H1 (cell line): ENCODE data around the gene SELENOK. TPM values are rescaled to one million over a fixed set of nuclear protein-coding genes. Genes with fewer than 3 reads are reported as not detected.

Source experiments
- CTCF ChIA-PET: fragments of 300-600 bp; sonication (Branson Sonifier 250); formaldehyde crosslinking; loops from one replicate; lab custom pipeline; 2021; ENCODE audit not compliant: partially characterized antibody; lab: Charles Lee
- POLR2A ChIA-PET: fragments of 300-600 bp; sonication (Branson Sonifier 250); formaldehyde crosslinking; loops from one replicate; lab custom pipeline; 2021; ENCODE audit warnings: inconsistent platforms; ENCODE audit not compliant: partially characterized antibody; lab: Charles Lee
- DNase-seq, 2 experiments: peaks; one replicate each; pipeline versions ENCODE4 v3.0.0 to v3.0.0-alpha.2; 2010 to 2022; ENCODE audit warnings: low spot score in 2 of 2, low read depth in 1 of 2, mixed read lengths in 1 of 2
- FAIRE-seq: peaks from 2 replicates; lab custom pipeline; 2011; peaks lifted over from hg19 to GRCh38; lab: Jason Lieb, UNC
- H2AFZ ChIP-seq: 2 replicates; pipeline ENCODE4 v1.8.1; 2012; ENCODE audit warnings: low read length, inconsistent platforms
- H2AK5ac ChIP-seq: 2 replicates; pipeline ENCODE4 v1.6.1; 2013; ENCODE audit warnings: low read depth, low read length
- H2BK120ac ChIP-seq: replicated peaks from 2 replicates; pipeline ENCODE3; 2013; ENCODE audit warnings: low read depth, low read length, inconsistent platforms
- H2BK12ac ChIP-seq: 2 replicates; pipeline ENCODE4 v1.6.1; 2013; ENCODE audit warnings: low read depth, low read length
- H2BK15ac ChIP-seq: 2 replicates; pipeline ENCODE4 v1.6.1; 2013; ENCODE audit warnings: low read length
- H2BK20ac ChIP-seq: 2 replicates; pipeline ENCODE4 v1.6.1; 2013; ENCODE audit warnings: low read length
- H2BK5ac ChIP-seq: 2 replicates; pipeline ENCODE4 v1.6.1; 2013; ENCODE audit warnings: low read depth, low read length
- H3K14ac ChIP-seq: 2 replicates; pipeline ENCODE4 v1.6.1; 2013; ENCODE audit warnings: inconsistent platforms; ENCODE audit not compliant: insufficient read length
- H3K18ac ChIP-seq: 2 replicates; pipeline ENCODE4 v1.6.1; 2013; ENCODE audit warnings: low read length; ENCODE audit errors: extremely low read depth
- H3K23ac ChIP-seq: 2 replicates; pipeline ENCODE4 v1.6.1; 2013; ENCODE audit warnings: inconsistent platforms; ENCODE audit not compliant: insufficient read length
- H3K23me2 ChIP-seq: 2 replicates; pipeline ENCODE4 v1.6.1; 2013; ENCODE audit warnings: low read depth, low read length
- H3K27ac ChIP-seq: 2 replicates; pipeline ENCODE4 v1.6.1; 2011; ENCODE audit warnings: low read depth, low read length, inconsistent platforms
- H3K27me3 ChIP-seq, 4 experiments: replicated peaks in 1 of 4; 1 replicate in 1 of 4; 2 replicates in 3 of 4; pipeline versions ENCODE4 v1.6.1 to v1.8.1; 2011 to 2013; ENCODE audit warnings: low read length in 3 of 4, mild to moderate bottlenecking in 3 of 4, inconsistent platforms in 2 of 4, mixed read lengths in 2 of 4, moderate library complexity in 1 of 4; ENCODE audit not compliant: control insufficient read depth in 3 of 4, insufficient read depth in 3 of 4; ENCODE audit errors: extremely low read depth in 1 of 4
- H3K36me3 ChIP-seq, 4 experiments: 2 replicates each; pipeline versions ENCODE4 v1.6.1 to v1.8.1; 2011 to 2013; ENCODE audit warnings: mild to moderate bottlenecking in 4 of 4, low read length in 3 of 4, moderate library complexity in 2 of 4, control low read depth in 1 of 4, inconsistent platforms in 1 of 4; ENCODE audit not compliant: insufficient read depth in 4 of 4, control insufficient read depth in 2 of 4
- H3K4ac ChIP-seq: replicated peaks from 2 replicates; pipeline ENCODE3; 2013; ENCODE audit warnings: low read length, low read depth, mixed read lengths, inconsistent platforms; ENCODE audit not compliant: insufficient read length
- H3K4me1 ChIP-seq, 4 experiments: replicated peaks in 1 of 4; 1 replicate in 1 of 4; 2 replicates in 3 of 4; pipeline versions ENCODE4 v1.6.1 to v1.8.1; 2011 to 2013; ENCODE audit warnings: low read length in 3 of 4, inconsistent platforms in 2 of 4, mixed read lengths in 1 of 4; ENCODE audit not compliant: insufficient read depth in 4 of 4, control insufficient read depth in 3 of 4
- H3K4me2 ChIP-seq, 2 experiments: 2 replicates each; pipeline versions ENCODE4 v1.6.1 to v1.8.1; 2011 to 2013; ENCODE audit warnings: low read depth in 2 of 2, low read length in 2 of 2, control low read depth in 1 of 2, inconsistent platforms in 1 of 2, mild to moderate bottlenecking in 1 of 2; ENCODE audit not compliant: insufficient read depth in 1 of 2
- H3K4me3 ChIP-seq, 4 experiments: fragments of 200-600, 300-600 bp in 1 of 4; sonication (generic), shearing (Covaris generic), sonication (Bioruptor Twin) in 1 of 4; 2 replicates each; pipeline versions ENCODE4 v1.5.1 to v1.8.1; 2011 to 2016; ENCODE audit warnings: low read length in 4 of 4, low read depth in 3 of 4, control low read depth in 2 of 4, inconsistent platforms in 2 of 4, mild to moderate bottlenecking in 2 of 4, mixed read lengths in 1 of 4, moderate library complexity in 1 of 4; ENCODE audit not compliant: insufficient read depth in 2 of 4; ENCODE audit errors: extremely low read depth in 1 of 4
- H3K56ac ChIP-seq: replicated peaks from 2 replicates; pipeline ENCODE3; 2013; ENCODE audit warnings: low read depth, mild to moderate bottlenecking, mixed read lengths, low read length, inconsistent platforms; ENCODE audit not compliant: insufficient read length
- H3K79me1 ChIP-seq: 2 replicates; pipeline ENCODE4 v1.6.1; 2013; ENCODE audit warnings: low read depth, low read length, control low read depth
- H3K79me2 ChIP-seq, 2 experiments: 2 replicates each; pipeline versions ENCODE4 v1.6.1 to v1.8.1; 2012 to 2013; ENCODE audit warnings: low read length in 2 of 2, mild to moderate bottlenecking in 2 of 2, inconsistent platforms in 1 of 2; ENCODE audit not compliant: insufficient read depth in 2 of 2, control insufficient read depth in 1 of 2
- H3K9ac ChIP-seq, 4 experiments: replicated peaks in 1 of 4; 1 replicate in 1 of 4; 2 replicates in 3 of 4; pipeline versions ENCODE4 v1.6.1 to v1.8.1; 2011 to 2013; ENCODE audit warnings: low read depth in 3 of 4, low read length in 3 of 4, control low read depth in 2 of 4, mild to moderate bottlenecking in 2 of 4, moderate library complexity in 2 of 4, inconsistent platforms in 1 of 4; ENCODE audit errors: extremely low read depth in 1 of 4
- H3K9me3 ChIP-seq, 2 experiments: 2 replicates each; pipeline versions ENCODE4 v1.6.1 to v1.8.1; 2012 to 2013; ENCODE audit warnings: mild to moderate bottlenecking in 2 of 2, moderate library complexity in 2 of 2, control low read depth in 1 of 2, inconsistent platforms in 1 of 2, low read depth in 1 of 2, low read length in 1 of 2, mixed read lengths in 1 of 2; ENCODE audit not compliant: insufficient read depth in 2 of 2
- H4K20me1 ChIP-seq, 2 experiments: replicated peaks in 1 of 2; 2 replicates each; pipeline versions ENCODE3 to v1.8.1; 2011 to 2013; ENCODE audit warnings: inconsistent platforms in 2 of 2, low read length in 2 of 2, mild to moderate bottlenecking in 1 of 2; ENCODE audit not compliant: insufficient read depth in 2 of 2, control insufficient read depth in 1 of 2
- H4K5ac ChIP-seq: 2 replicates; pipeline ENCODE4 v1.6.1; 2013; ENCODE audit warnings: low read length, low read depth, mixed read lengths, inconsistent platforms; ENCODE audit not compliant: insufficient read length
- H4K8ac ChIP-seq: 2 replicates; pipeline ENCODE4 v1.8.0; 2013; ENCODE audit warnings: mild to moderate bottlenecking, moderate library complexity, low read length, inconsistent platforms; ENCODE audit not compliant: insufficient read depth; ENCODE audit errors: extremely low read depth
- H4K91ac ChIP-seq: replicated peaks from 2 replicates; pipeline ENCODE3; 2013; ENCODE audit warnings: low read length, mixed read lengths, inconsistent platforms; ENCODE audit not compliant: insufficient read length
- CBX8 ChIP-seq: fragments of 300-800, 300-1000 bp; sonication (generic); IDR thresholded peaks from 2 replicates; pipeline ENCODE4 v1.7.1; 2016; ENCODE audit warnings: low read depth, low read length, borderline replicate concordance
- CREB1 ChIP-seq: IDR thresholded peaks from 2 replicates; pipeline ENCODE4 v1.6.1; 2012; ENCODE audit warnings: inconsistent platforms
- CTBP2 ChIP-seq: IDR thresholded peaks from 2 replicates; pipeline ENCODE4 v1.7.0; 2011; ENCODE audit warnings: borderline replicate concordance, mild to moderate bottlenecking, moderate library complexity, mixed read lengths, low read length; ENCODE audit not compliant: insufficient read depth, insufficient read length
- KDM1A ChIP-seq: fragments of 200-600, 300-600 bp; sonication (generic); IDR thresholded peaks from 2 replicates; pipeline ENCODE4 v1.7.1; 2016; ENCODE audit warnings: mild to moderate bottlenecking, low read length, borderline replicate concordance
- SP2 ChIP-seq: IDR thresholded peaks from 2 replicates; pipeline ENCODE4 v1.6.1; 2012; ENCODE audit warnings: mild to moderate bottlenecking, low read length, inconsistent platforms
- SRF ChIP-seq: IDR thresholded peaks from 2 replicates; pipeline ENCODE4 v1.6.1; 2011; ENCODE audit warnings: mild to moderate bottlenecking, low read depth, low read length, moderate library complexity
- WGBS, 2 experiments: shearing (Covaris generic) in 1 of 2; methylation state at CpG; one replicate each; pipeline versions ENCODE4 v1.1.6 to v1.1.7; 2013 to 2015; ENCODE audit warnings: low lambda C conversion rate in 2 of 2, mixed read lengths in 2 of 2, inconsistent platforms in 1 of 2, low coverage in 1 of 2, missing lambda C conversion rate in 1 of 2; ENCODE audit not compliant: insufficient replicate concordance in 2 of 2, insufficient coverage in 1 of 2, insufficient read length in 1 of 2; ENCODE audit errors: extremely low coverage in 1 of 2, missing lambda C conversion rate in 1 of 2; 5-methylcytosine and 5-hydroxymethylcytosine counted together
- long read RNA-seq, 2 experiments: library from RNA in 1 of 2; library from capped mRNA in 1 of 2; stranded (forward); transcript quantifications; one replicate each; pipeline ENCODE4 v2.0.0, GENCODE V29; 2021; ENCODE audit warnings: inconsistent platforms in 1 of 2
- polyA minus RNA-seq, 3 experiments: library from RNA; depleted of rRNA, polyadenylated mRNA; stranded (reverse); fragments of >200 nt; gene quantifications; 1 replicate in 2 of 3; 2 replicates in 1 of 3; pipeline ENCODE4 v1.2.3, GENCODE V29; 2011
- polyA plus RNA-seq, 7 experiments: library from polyadenylated mRNA; depleted of rRNA in 3 of 7; stranded (reverse) in 5 of 7; unstranded in 2 of 7; fragments of >200 nt in 5 of 7; fragments of 200-250 nt in 2 of 7; gene quantifications; 1 replicate in 5 of 7; 2 replicates in 1 of 7; 4 replicates in 1 of 7; pipeline versions ENCODE4 v1.2.1 to v1.2.3, GENCODE V29; 2011 to 2013; ENCODE audit warnings: missing spikeins in 2 of 7, mixed read lengths in 2 of 7
- total RNA-seq: library from RNA; stranded (reverse); fragmentation: NEBNext Ultra II Directional; extraction: Animal tissue kit (Norgen Biotek cat#: 25700); gene quantifications from 2 replicates; pipeline ENCODE4 v1.2.1, GENCODE V29; 2021
- TF ChIP-seq, protein P1 (sequence below): IDR thresholded peaks from 2 replicates; pipeline ENCODE4 v1.6.1; 2011; ENCODE audit warnings: low read length, improper control_type of control experiment

The SELENOK gene
- 32.5 and 40.2 TPM in 2 replicates for total RNA-seq
- polyA plus RNA-seq (2011; rRNA removed) = 12.6 and 26.9 TPM in 2 replicates
- polyA plus RNA-seq (2011; cell fraction: cytosol; rRNA removed) = 35.4 TPM
- 9.4 TPM for polyA plus RNA-seq (2011; cell fraction: nucleus; rRNA removed)
- 31.6 to 58.1 TPM (median 37.3 TPM) in 4 replicates for polyA plus RNA-seq (2012, experiment 1 of 2)
- 68.3 TPM for polyA plus RNA-seq (2012, experiment 2 of 2)
- 50.8 TPM for polyA plus RNA-seq (2013, experiment 1 of 2)
- 58.0 TPM for polyA plus RNA-seq (2013, experiment 2 of 2)
- polyA minus RNA-seq (2011; rRNA and poly(A)+ RNA removed) = 9.3 and 13.0 TPM in 2 replicates
- 7.3 TPM for polyA minus RNA-seq (2011; cell fraction: cytosol; rRNA and poly(A)+ RNA removed)
- 9.6 TPM for polyA minus RNA-seq (2011; cell fraction: nucleus; rRNA and poly(A)+ RNA removed)
- long read RNA-seq, experiment 1, transcript SELENOK-204 (5 exons, 1,633 nt) = major isoform, 40 of 55 reads
- long read RNA-seq, experiment 1, partial matches to known transcripts = 6 of 55 reads
- long read RNA-seq, experiment 1, other reads (novel, unspliced or antisense) = 9 of 55 reads
- long read RNA-seq, experiment 2, transcript SELENOK-204 (5 exons, 1,633 nt) = major isoform, 57 of 60 reads
- long read RNA-seq, experiment 2, partial matches to known transcripts = 0 of 60 reads
- long read RNA-seq, experiment 2, other reads (novel, unspliced or antisense) = 3 of 60 reads

DNA sequence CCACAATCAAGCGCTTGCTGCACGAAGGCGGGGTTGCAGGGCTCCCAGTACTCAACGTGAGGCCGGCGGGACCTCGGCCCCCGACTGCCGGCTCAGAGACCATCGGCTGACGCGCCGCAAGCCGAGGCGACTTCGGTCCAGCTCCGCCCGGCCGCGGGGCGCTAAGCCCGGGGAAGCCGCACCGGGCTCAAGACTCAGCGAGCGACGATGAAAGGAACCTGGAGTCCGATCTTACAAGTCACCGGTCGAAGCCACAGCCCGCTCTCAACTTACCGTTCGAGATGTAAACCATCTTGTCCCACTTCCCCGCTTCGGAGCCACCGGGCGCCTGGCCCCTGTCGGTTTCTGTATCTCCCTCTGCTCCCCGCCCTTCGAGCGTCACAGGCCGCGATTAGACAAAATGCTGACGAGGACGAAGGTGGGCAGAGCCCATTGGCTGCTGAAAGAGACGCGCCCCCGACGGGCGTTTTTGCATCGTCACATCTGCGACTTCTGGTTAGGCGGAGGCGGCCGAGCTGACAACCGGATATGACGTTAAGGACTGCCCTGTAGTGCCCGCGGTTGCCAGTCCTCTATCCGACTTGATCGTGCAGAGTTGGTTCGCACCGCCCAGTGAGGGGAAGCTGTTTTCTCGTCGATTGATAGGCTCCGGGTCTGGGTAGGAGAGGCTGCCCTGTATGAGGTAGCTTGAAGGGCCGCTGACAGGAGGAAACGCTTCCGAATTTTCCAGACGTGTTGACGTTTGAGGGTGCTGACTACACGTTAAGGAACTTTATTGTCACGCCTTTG, at the start of gene SELENOK:
SELENOK (minus strand) TSS at position 363 of the 789 bp plus-strand sequence.
- CTCF ChIA-PET = no interaction called here
- FAIRE-seq = peak; percentile 92
- H4K8ac ChIP-seq = peak within 1 kb of the TSS; percentile 98; the same call in 1 of the 2 replicates
- TF ChIP-seq, protein P1, sequence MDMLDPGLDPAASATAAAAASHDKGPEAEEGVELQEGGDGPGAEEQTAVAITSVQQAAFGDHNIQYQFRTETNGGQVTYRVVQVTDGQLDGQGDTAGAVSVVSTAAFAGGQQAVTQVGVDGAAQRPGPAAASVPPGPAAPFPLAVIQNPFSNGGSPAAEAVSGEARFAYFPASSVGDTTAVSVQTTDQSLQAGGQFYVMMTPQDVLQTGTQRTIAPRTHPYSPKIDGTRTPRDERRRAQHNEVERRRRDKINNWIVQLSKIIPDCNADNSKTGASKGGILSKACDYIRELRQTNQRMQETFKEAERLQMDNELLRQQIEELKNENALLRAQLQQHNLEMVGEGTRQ = no peak
- TF ChIP-seq SRF (peak; percentile 45; the same call in 1 of the 2 replicates), CBX8 (no peak), CREB1 (peak; percentile 97), CTBP2 (no peak), KDM1A (no peak), SP2 (no peak)

More for the DNA sequence above, at the start of gene SELENOK:
- Histone ChIP-seq H3K23me2 (0 out of 2 replicates have a peak, but pooled peaks cover 3% of the 10 kb centered on the region), H3K79me2 (peaks cover 0 to 37% of the 10 kb centered on the region in 2 experiments; a peak in 3 of 4 replicates), H3K27me3 (peaks cover 0 to 8% (median 1%) of the 10 kb centered on the region in 4 experiments; a peak in 2 of 7 replicates), H4K91ac (no peak within 1 kb of the TSS), H3K9ac (peak within 1 kb of the TSS; percentile 64 to 97 (median 88)), H2BK12ac (peak within 1 kb of the TSS; percentile 41; the same call in 1 of the 2 replicates), H3K36me3 (peaks cover 0 to 8% (median 3%) of the 10 kb centered on the region in 4 experiments; a peak in 3 of 8 replicates), H3K4me2 (peak within 1 kb of the TSS; percentile 74 to 86), H2BK5ac (peak within 1 kb of the TSS; percentile 56; the same call in 1 of the 2 replicates), H3K4me1 (peaks cover 0 to 4% (median 2%) of the 10 kb centered on the region in 4 experiments; a peak in 3 of 7 replicates), H3K14ac (no peak within 1 kb of the TSS), H3K23ac (no peak within 1 kb of the TSS), H3K9me3 (no peaks in the 10 kb centered on the region), H3K4me3 (peak within 1 kb of the TSS; percentile 80 to 94 (median 90)), H3K27ac (peak within 1 kb of the TSS; percentile 85), H2BK20ac (no peak within 1 kb of the TSS), H3K56ac (no peak within 1 kb of the TSS), H3K18ac (no peak within 1 kb of the TSS), H2BK15ac (no peak within 1 kb of the TSS), H2AK5ac (no peak within 1 kb of the TSS; the same call in 1 of the 2 replicates), H4K5ac (peak within 1 kb of the TSS; percentile 64), H3K4ac (no peak within 1 kb of the TSS), H4K20me1 (peaks cover 0 to 2% of the 10 kb centered on the region in 2 experiments), H2BK120ac (no peak within 1 kb of the TSS), H2AFZ (peak within 1 kb of the TSS; percentile 46), H3K79me1 (no peaks in the 10 kb centered on the region)
- peak; percentile 92 to 97 for DNase-seq
- 2% methylated on average over 67 of the region's 73 CpGs; no CpG with 5 or more reads in 1 of the 2 experiments for WGBS, 2 experiments
- POLR2A ChIA-PET = interaction anchor here (0.8 to 2.0 kb wide), 4 partner anchors 9 to 39 kb away, joined by 4 to 11 read pairs (median 6); partner anchors contain the start of gene ACTR8
